Measurements from ENCODE around the gene MAP3K21.

Gene MAP3K21

DNA sequence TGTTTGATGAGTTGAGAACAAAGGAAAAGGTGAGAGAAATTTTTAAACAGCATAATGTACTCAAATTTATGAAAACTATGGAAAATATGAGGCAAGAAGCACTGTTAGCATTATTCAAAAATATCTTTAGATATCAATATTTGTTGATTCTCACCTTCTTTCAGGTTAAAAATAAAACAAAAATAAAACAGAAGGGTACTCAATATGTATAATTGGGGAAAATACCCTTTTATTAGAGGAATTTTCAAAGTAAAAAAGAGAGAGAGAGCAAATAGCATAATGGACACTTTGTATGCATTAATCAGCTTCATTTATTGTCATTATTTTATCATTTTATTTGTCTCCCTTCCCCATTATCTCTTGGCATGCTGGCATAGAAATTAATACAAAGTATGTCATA is 27.5 kb downstream of the MAP3K21 start:
- Mint-ChIP-seq H3K4me1 (no peaks in the 10 kb centered on the region), H3K27ac (ENCODE audit: low read depth) (no peak overlapping the region), H3K36me3 (ENCODE audit: insufficient read depth) (no peaks in the 10 kb centered on the region), H3K4me3 (no peak overlapping the region), H3K9me3 (no peaks in the 10 kb centered on the region), H3K27me3 (no peaks in the 10 kb centered on the region)
- DNase-seq (ENCODE audit: low spot score in 2 of 2) (no peak), ATAC-seq (replicated peaks; ENCODE audit: extremely low read depth, poor library complexity, severe bottlenecking) (no peak)

GRCh38 chr1:233355841-233356704 is 28.5 kb downstream of the MAP3K21 start:
- ATAC-seq (replicated peaks; ENCODE audit: extremely low read depth, poor library complexity, severe bottlenecking) (peak; percentile 60), DNase-seq (ENCODE audit: low spot score in 2 of 2) (no peak)
- Mint-ChIP-seq H3K27ac (ENCODE audit: low read depth) (no peak overlapping the region), H3K4me1 (no peaks in the 10 kb centered on the region), H3K9me3 (no peaks in the 10 kb centered on the region), H3K36me3 (ENCODE audit: insufficient read depth) (no peaks in the 10 kb centered on the region), H3K4me3 (no peak overlapping the region), H3K27me3 (no peaks in the 10 kb centered on the region)

GRCh38 chr1:233356705-233356987 is 29.1 kb downstream of the MAP3K21 start:
- H3K4me3 Mint-ChIP-seq: no peak overlapping the region
- H3K4me1 Mint-ChIP-seq: no peaks in the 10 kb centered on the region
- H3K36me3 Mint-ChIP-seq (ENCODE audit: insufficient read depth): no peaks in the 10 kb centered on the region
- ATAC-seq (replicated peaks; ENCODE audit: extremely low read depth, poor library complexity, severe bottlenecking) (no peak), DNase-seq (ENCODE audit: low spot score in 2 of 2) (no peak)
- H3K27me3 Mint-ChIP-seq: no peaks in the 10 kb centered on the region
- no peak overlapping the region for H3K27ac Mint-ChIP-seq (ENCODE audit: low read depth)
- H3K9me3 Mint-ChIP-seq: no peaks in the 10 kb centered on the region

- Mint-ChIP-seq H3K4me1 (no peaks in the 10 kb centered on the region), H3K27ac (ENCODE audit: low read depth) (no peak overlapping the region), H3K27me3 (no peaks in the 10 kb centered on the region), H3K4me3 (no peak overlapping the region), H3K9me3 (no peaks in the 10 kb centered on the region), H3K36me3 (ENCODE audit: insufficient read depth) (no peaks in the 10 kb centered on the region)
- DNase-seq (ENCODE audit: low spot score in 2 of 2) (no peak), ATAC-seq (replicated peaks; ENCODE audit: extremely low read depth, poor library complexity, severe bottlenecking) (no peak)
Measured at GRCh38 chr1:233357595-233358397, 30.3 kb downstream of the MAP3K21 start.

- H3K4me1 Mint-ChIP-seq: no peaks in the 10 kb centered on the region
- H3K36me3 Mint-ChIP-seq (ENCODE audit: insufficient read depth): no peaks in the 10 kb centered on the region
- DNase-seq (ENCODE audit: low spot score in 2 of 2) (no peak), ATAC-seq (replicated peaks; ENCODE audit: extremely low read depth, poor library complexity, severe bottlenecking) (no peak)
- no peak overlapping the region for H3K4me3 Mint-ChIP-seq
- H3K9me3 Mint-ChIP-seq: no peaks in the 10 kb centered on the region
- H3K27me3 Mint-ChIP-seq: peaks cover 9% of the 10 kb centered on the region
- no peak overlapping the region for H3K27ac Mint-ChIP-seq (ENCODE audit: low read depth)
Measured at GRCh38 chr1:233359431-233359830, 31.9 kb downstream of the MAP3K21 start.

GRCh38 chr1:233359905-233360304 is 32.4 kb downstream of the MAP3K21 start:
- no peaks in the 10 kb centered on the region for H3K9me3 Mint-ChIP-seq
- no peak for DNase-seq (ENCODE audit: low spot score in 2 of 2)
- H3K4me1 Mint-ChIP-seq: no peaks in the 10 kb centered on the region
- H3K36me3 Mint-ChIP-seq (ENCODE audit: insufficient read depth): no peaks in the 10 kb centered on the region
- H3K27ac Mint-ChIP-seq (ENCODE audit: low read depth): no peak overlapping the region
- peaks cover 14% of the 10 kb centered on the region for H3K27me3 Mint-ChIP-seq
- no peak for ATAC-seq (replicated peaks; ENCODE audit: extremely low read depth, poor library complexity, severe bottlenecking)
- H3K4me3 Mint-ChIP-seq: no peak overlapping the region

DNA sequence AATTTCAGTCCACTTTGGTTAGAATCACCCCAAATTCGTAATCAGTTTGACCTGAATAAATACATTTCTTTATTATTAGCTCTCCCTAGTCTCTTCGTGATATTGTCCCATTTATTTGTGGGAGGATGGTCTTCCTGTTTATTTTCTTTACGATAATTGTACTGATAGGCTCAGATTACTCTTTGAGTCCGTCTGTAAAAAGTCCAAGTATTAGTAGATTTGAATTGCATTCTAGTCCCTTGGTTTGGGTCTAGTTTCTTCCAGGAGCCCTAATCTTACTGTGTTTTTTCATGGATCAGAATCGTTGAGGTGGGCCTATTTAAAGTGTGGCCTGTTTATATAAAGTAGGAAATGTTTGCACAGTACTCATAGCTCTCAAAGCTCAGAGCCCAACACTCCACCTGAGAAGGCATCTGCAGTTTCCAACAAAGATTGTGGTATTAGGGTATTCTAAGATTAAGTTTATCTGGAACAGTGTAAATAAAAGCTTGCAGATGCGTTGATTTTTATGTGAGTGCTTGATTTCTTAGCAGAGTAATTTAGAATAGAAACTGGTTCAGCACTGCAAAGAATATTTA is 33.1 kb downstream of the MAP3K21 start:
- H3K36me3 Mint-ChIP-seq (ENCODE audit: insufficient read depth): no peaks in the 10 kb centered on the region
- H3K4me3 Mint-ChIP-seq: no peak overlapping the region
- H3K4me1 Mint-ChIP-seq: no peaks in the 10 kb centered on the region
- DNase-seq (ENCODE audit: low spot score in 2 of 2) (no peak), ATAC-seq (replicated peaks; ENCODE audit: extremely low read depth, poor library complexity, severe bottlenecking) (no peak)
- no peaks in the 10 kb centered on the region for H3K9me3 Mint-ChIP-seq
- H3K27ac Mint-ChIP-seq (ENCODE audit: low read depth): no peak overlapping the region
- peaks cover 15% of the 10 kb centered on the region for H3K27me3 Mint-ChIP-seq

DNA sequence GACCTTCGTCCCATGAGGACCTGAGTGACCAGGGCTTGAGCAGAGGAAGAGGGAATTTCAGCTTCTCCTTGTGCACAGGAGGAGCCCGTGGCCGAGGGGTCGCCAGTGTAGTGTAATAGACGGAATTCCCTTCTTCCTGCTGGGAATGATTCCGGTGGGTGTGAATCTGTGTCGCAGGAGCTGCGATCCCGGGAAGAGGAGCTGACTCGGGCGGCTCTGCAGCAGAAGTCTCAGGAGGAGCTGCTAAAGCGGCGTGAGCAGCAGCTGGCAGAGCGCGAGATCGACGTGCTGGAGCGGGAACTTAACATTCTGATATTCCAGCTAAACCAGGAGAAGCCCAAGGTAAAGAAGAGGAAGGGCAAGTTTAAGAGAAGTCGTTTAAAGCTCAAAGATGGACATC is 34.4 kb downstream of the MAP3K21 start:
- no peaks in the 10 kb centered on the region for H3K9me3 Mint-ChIP-seq
- H3K27ac Mint-ChIP-seq (ENCODE audit: low read depth): no peak overlapping the region
- H3K4me1 Mint-ChIP-seq: no peaks in the 10 kb centered on the region
- DNase-seq (ENCODE audit: low spot score in 2 of 2) (no peak), ATAC-seq (replicated peaks; ENCODE audit: extremely low read depth, poor library complexity, severe bottlenecking) (no peak)
- H3K4me3 Mint-ChIP-seq: no peak overlapping the region
- no peaks in the 10 kb centered on the region for H3K36me3 Mint-ChIP-seq (ENCODE audit: insufficient read depth)
- H3K27me3 Mint-ChIP-seq: peaks cover 15% of the 10 kb centered on the region

GRCh38 chr1:233362743-233363142 is 35.2 kb downstream of the MAP3K21 start:
- Mint-ChIP-seq H3K4me3 (no peak overlapping the region), H3K27me3 (peaks cover 15% of the 10 kb centered on the region), H3K4me1 (no peaks in the 10 kb centered on the region), H3K9me3 (no peaks in the 10 kb centered on the region), H3K27ac (ENCODE audit: low read depth) (no peak overlapping the region), H3K36me3 (ENCODE audit: insufficient read depth) (no peaks in the 10 kb centered on the region)
- DNase-seq (ENCODE audit: low spot score in 2 of 2) (no peak), ATAC-seq (replicated peaks; ENCODE audit: extremely low read depth, poor library complexity, severe bottlenecking) (no peak)

GRCh38 chr1:233364026-233364425 is 36.5 kb downstream of the MAP3K21 start:
- Mint-ChIP-seq H3K27ac (ENCODE audit: low read depth) (no peak overlapping the region), H3K36me3 (ENCODE audit: insufficient read depth) (no peaks in the 10 kb centered on the region), H3K4me3 (no peak overlapping the region), H3K27me3 (peaks cover 15% of the 10 kb centered on the region), H3K9me3 (no peaks in the 10 kb centered on the region), H3K4me1 (no peaks in the 10 kb centered on the region)
- ATAC-seq (replicated peaks; ENCODE audit: extremely low read depth, poor library complexity, severe bottlenecking) (no peak), DNase-seq (ENCODE audit: low spot score in 2 of 2) (no peak)

DNA sequence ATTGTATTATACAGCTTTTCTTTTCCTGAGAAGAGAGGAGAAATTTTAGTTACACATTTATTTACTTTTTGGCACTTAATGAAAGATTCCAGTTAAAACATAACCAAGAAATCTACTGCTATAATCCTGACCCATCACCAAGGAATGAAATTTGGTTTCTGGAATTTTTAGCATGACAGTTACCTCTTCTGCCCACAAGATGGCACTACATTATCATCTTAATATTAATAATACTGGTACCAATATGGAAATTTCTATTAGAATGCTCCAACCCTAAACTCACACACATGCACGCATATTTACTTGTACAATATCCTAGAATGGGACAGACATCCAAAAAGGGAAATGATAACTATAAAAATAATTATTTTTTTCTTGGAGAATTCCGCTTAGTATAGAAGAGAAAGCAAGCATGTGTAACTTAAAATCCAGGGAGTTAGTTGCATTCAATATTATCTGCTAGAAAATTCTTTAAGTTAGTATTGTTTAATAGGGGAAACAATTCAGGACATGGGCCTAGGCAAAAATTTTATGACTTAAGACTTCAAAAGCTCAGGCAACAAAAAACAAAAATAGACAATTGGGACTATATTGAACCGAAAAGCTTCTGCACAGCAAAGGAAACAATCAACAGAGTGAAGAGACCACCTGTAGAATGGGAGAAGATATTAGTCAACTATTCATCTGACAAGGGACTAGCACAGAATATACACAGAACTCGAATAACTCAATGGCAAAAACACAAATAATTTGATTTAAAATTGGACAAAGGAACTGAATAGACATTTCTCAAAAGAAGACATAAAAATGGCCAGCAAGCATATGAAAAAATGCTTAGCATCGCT is 37.4 kb downstream of the MAP3K21 start:
- H3K9me3 Mint-ChIP-seq: no peaks in the 10 kb centered on the region

GRCh38 chr1:233366575-233366974 is 39.1 kb downstream of the MAP3K21 start:
- H3K27me3 Mint-ChIP-seq: peaks cover 15% of the 10 kb centered on the region
- no peak for DNase-seq (ENCODE audit: low spot score in 2 of 2)
- no peaks in the 10 kb centered on the region for H3K36me3 Mint-ChIP-seq (ENCODE audit: insufficient read depth)
- no peak overlapping the region for H3K4me3 Mint-ChIP-seq
- no peak overlapping the region for H3K27ac Mint-ChIP-seq (ENCODE audit: low read depth)
- ATAC-seq (replicated peaks; ENCODE audit: extremely low read depth, poor library complexity, severe bottlenecking): no peak
- H3K4me1 Mint-ChIP-seq: no peaks in the 10 kb centered on the region
- H3K9me3 Mint-ChIP-seq: no peaks in the 10 kb centered on the region

More for the DNA sequence above, 37.4 kb downstream of the MAP3K21 start:
- Mint-ChIP-seq H3K4me1 (no peaks in the 10 kb centered on the region), H3K27ac (ENCODE audit: low read depth) (no peak overlapping the region), H3K27me3 (peaks cover 15% of the 10 kb centered on the region), H3K36me3 (ENCODE audit: insufficient read depth) (no peaks in the 10 kb centered on the region), H3K4me3 (no peak overlapping the region)
- ATAC-seq (replicated peaks; ENCODE audit: extremely low read depth, poor library complexity, severe bottlenecking) (no peak), DNase-seq (ENCODE audit: low spot score in 2 of 2) (no peak)
